Mesenchymal stem cell (in vitro differentiated cells and primary cell): ENCODE results near the gene CAMKMT.

Source experiments
- DNase-seq: peaks from one replicate; pipeline ENCODE4 v3.0.0-alpha.2; 2013
- H2AFZ ChIP-seq: one replicate; pipeline ENCODE4 v1.6.1; 2013; ENCODE audit warnings: low read depth, mild to moderate bottlenecking, control low read depth, inconsistent platforms, low read length, moderate library complexity
- H2AK5ac ChIP-seq: 2 replicates; pipeline ENCODE4 v1.6.1; 2013; ENCODE audit warnings: low read length, moderate library complexity, mild to moderate bottlenecking, inconsistent platforms; ENCODE audit not compliant: severe bottlenecking
- H2BK120ac ChIP-seq: one replicate; pipeline ENCODE4 v1.6.1; 2013; ENCODE audit warnings: low read depth, mild to moderate bottlenecking, inconsistent platforms, low read length, moderate library complexity
- H2BK12ac ChIP-seq, 2 experiments: one replicate each; pipeline ENCODE4 v1.6.1; 2013; ENCODE audit warnings: inconsistent platforms in 2 of 2, low read length in 2 of 2, mild to moderate bottlenecking in 2 of 2, moderate library complexity in 2 of 2, control low read depth in 1 of 2
- H2BK15ac ChIP-seq: one replicate; pipeline ENCODE4 v1.6.1; 2013; ENCODE audit warnings: mild to moderate bottlenecking, low read depth, inconsistent platforms; ENCODE audit not compliant: poor library complexity, severe bottlenecking
- H2BK5ac ChIP-seq: 2 replicates; pipeline ENCODE4 v1.6.1; 2013; ENCODE audit warnings: low read depth, mild to moderate bottlenecking, low read length, control low read depth, inconsistent platforms; ENCODE audit not compliant: poor library complexity, severe bottlenecking
- H3K14ac ChIP-seq, 2 experiments: one replicate each; pipeline ENCODE4 v1.6.1; 2013; ENCODE audit warnings: inconsistent platforms in 2 of 2, low read length in 2 of 2, control low read depth in 1 of 2, mild to moderate bottlenecking in 1 of 2, moderate library complexity in 1 of 2
- H3K18ac ChIP-seq, 2 experiments: one replicate each; pipeline ENCODE4 v1.6.1; 2013; ENCODE audit warnings: inconsistent platforms in 2 of 2, low read length in 2 of 2, control low read depth in 1 of 2, low read depth in 1 of 2, mild to moderate bottlenecking in 1 of 2
- H3K23ac ChIP-seq, 2 experiments: one replicate each; pipeline ENCODE4 v1.6.1; 2013; ENCODE audit warnings: inconsistent platforms in 2 of 2, low read length in 2 of 2, mild to moderate bottlenecking in 2 of 2, moderate library complexity in 2 of 2, control low read depth in 1 of 2
- H3K27ac ChIP-seq: 2 replicates; pipeline ENCODE4 v1.5.1; 2013; ENCODE audit warnings: mild to moderate bottlenecking, moderate library complexity, low read length, control low read depth, inconsistent platforms; ENCODE audit not compliant: poor library complexity, severe bottlenecking
- H3K27me3 ChIP-seq, 2 experiments: 2 replicates each; pipeline versions ENCODE4 v1.6.1 to v1.7.0; 2013; ENCODE audit warnings: low read length in 2 of 2, mild to moderate bottlenecking in 2 of 2, moderate library complexity in 2 of 2, control low read depth in 1 of 2, inconsistent platforms in 1 of 2; ENCODE audit not compliant: control insufficient read depth in 1 of 2, insufficient read depth in 1 of 2
- H3K36me3 ChIP-seq, 2 experiments: 2 replicates each; pipeline versions ENCODE4 v1.6.1 to v1.7.0; 2013; ENCODE audit warnings: low read length in 2 of 2, control low read depth in 1 of 2, inconsistent platforms in 1 of 2, low read depth in 1 of 2, mild to moderate bottlenecking in 1 of 2; ENCODE audit not compliant: insufficient read depth in 2 of 2, control insufficient read depth in 1 of 2
- H3K4ac ChIP-seq, 2 experiments: one replicate each; pipeline ENCODE4 v1.6.1; 2013; ENCODE audit warnings: inconsistent platforms in 2 of 2, low read length in 2 of 2, mild to moderate bottlenecking in 2 of 2, moderate library complexity in 2 of 2, control low read depth in 1 of 2, low read depth in 1 of 2
- H3K4me1 ChIP-seq: 2 replicates; pipeline ENCODE4 v1.6.1; 2013; ENCODE audit warnings: low read depth, low read length, control low read depth; ENCODE audit not compliant: control insufficient read depth, insufficient read depth
- H3K4me2 ChIP-seq: 2 replicates; pipeline ENCODE4 v1.6.1; 2013; ENCODE audit warnings: low read length, mild to moderate bottlenecking, inconsistent platforms; ENCODE audit not compliant: poor library complexity, severe bottlenecking
- H3K4me3 ChIP-seq, 2 experiments: 2 replicates each; pipeline versions ENCODE4 v1.5.1 to v1.7.0; 2013; ENCODE audit warnings: low read length in 2 of 2, mild to moderate bottlenecking in 2 of 2, control low read depth in 1 of 2, low read depth in 1 of 2; ENCODE audit not compliant: insufficient read depth in 1 of 2
- H3K79me1 ChIP-seq: replicated peaks from 2 replicates; pipeline ENCODE4 v1.6.1; 2013; ENCODE audit warnings: mild to moderate bottlenecking, control low read depth, low read length, inconsistent platforms; ENCODE audit not compliant: poor library complexity, severe bottlenecking
- H3K9ac ChIP-seq: 2 replicates; pipeline ENCODE4 v1.7.0; 2013; ENCODE audit warnings: mild to moderate bottlenecking, low read length, moderate library complexity
- H3K9me3 ChIP-seq: 2 replicates; pipeline ENCODE4 v1.7.0; 2013; ENCODE audit warnings: mild to moderate bottlenecking, low read length; ENCODE audit not compliant: control insufficient read depth
- H4K8ac ChIP-seq: one replicate; pipeline ENCODE4 v1.6.1; 2013; ENCODE audit warnings: inconsistent platforms, mild to moderate bottlenecking, low read length, moderate library complexity
- H4K91ac ChIP-seq: one replicate; pipeline ENCODE4 v1.6.1; 2013; ENCODE audit warnings: mild to moderate bottlenecking, low read length, inconsistent platforms
- WGBS: methylation state at CpG from one replicate; pipeline ENCODE4 v1.1.7; 2013; ENCODE audit warnings: mixed read lengths; 5-methylcytosine and 5-hydroxymethylcytosine counted together

The CAMKMT gene

GRCh38 chr2:44335806-44336538, 25.8 kb upstream of the CAMKMT start:
- no peak overlapping the region for H3K4me3 ChIP-seq
- no peak overlapping the region for H3K23ac ChIP-seq
- no peak overlapping the region for H2BK12ac ChIP-seq
- no peak overlapping the region for H2AK5ac ChIP-seq
- no peak overlapping the region for H3K4me2 ChIP-seq
- WGBS: 100% methylated on average over 1 of the region's 2 CpGs
- peaks cover 10 to 81% of the 10 kb centered on the region in 2 experiments for H3K36me3 ChIP-seq
- H3K4ac ChIP-seq: no peak overlapping the region
- no peak overlapping the region for H3K18ac ChIP-seq
- no peak overlapping the region for H3K9ac ChIP-seq
- no peak overlapping the region for H2AFZ ChIP-seq
- no peak overlapping the region for H4K8ac ChIP-seq
- no peaks in the 10 kb centered on the region for H3K9me3 ChIP-seq
- H3K14ac ChIP-seq: no peak overlapping the region
- H2BK15ac ChIP-seq: no peak overlapping the region
- no peak overlapping the region for H2BK5ac ChIP-seq
- H3K4me1 ChIP-seq: no peaks in the 10 kb centered on the region
- H4K91ac ChIP-seq: no peak overlapping the region
- peaks cover 13% of the 10 kb centered on the region for H3K79me1 ChIP-seq
- H3K27ac ChIP-seq: no peak overlapping the region
- DNase-seq: peak; percentile 14
- H2BK120ac ChIP-seq: no peak overlapping the region
- H3K27me3 ChIP-seq: no peaks in the 10 kb centered on the region

DNA sequence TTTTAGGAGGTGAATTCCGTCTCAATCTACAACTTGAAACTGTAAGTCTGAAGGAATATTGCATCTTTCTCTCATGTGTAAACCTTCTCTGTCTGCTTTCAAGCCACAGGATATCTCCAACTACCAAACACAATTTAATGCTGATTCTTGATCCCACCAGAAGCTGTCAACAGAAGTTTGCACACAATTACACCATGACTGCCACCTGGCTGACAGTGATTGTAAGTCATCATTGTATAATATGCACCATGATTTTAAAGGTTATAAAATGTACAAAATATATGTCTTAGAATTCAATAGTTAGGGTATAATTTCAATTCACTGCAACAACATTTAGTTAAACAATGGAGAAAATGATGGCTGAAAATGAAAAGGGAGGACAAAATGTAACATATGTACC, 18.9 kb upstream of the CAMKMT start:
- H3K27ac ChIP-seq: no peak overlapping the region
- no peak overlapping the region for H3K14ac ChIP-seq
- no peak overlapping the region for H4K8ac ChIP-seq
- H3K4me1 ChIP-seq: no peaks in the 10 kb centered on the region
- H3K36me3 ChIP-seq: peaks cover 3 to 83% of the 10 kb centered on the region in 2 experiments
- WGBS: 91% methylated on average over 1 of the region's 1 CpG
- no peak overlapping the region for H3K4me3 ChIP-seq
- no peak overlapping the region for H3K4ac ChIP-seq
- no peak overlapping the region for H3K9ac ChIP-seq
- H2BK120ac ChIP-seq: no peak overlapping the region
- H3K27me3 ChIP-seq: no peaks in the 10 kb centered on the region
- no peak overlapping the region for H2BK12ac ChIP-seq
- no peak overlapping the region for H3K23ac ChIP-seq
- H3K18ac ChIP-seq: no peak overlapping the region
- no peak overlapping the region for H2BK15ac ChIP-seq
- no peak overlapping the region for H4K91ac ChIP-seq
- no peaks in the 10 kb centered on the region for H3K9me3 ChIP-seq
- no peak overlapping the region for H3K4me2 ChIP-seq
- H2AFZ ChIP-seq: no peak overlapping the region
- peak; percentile 36 for DNase-seq
- no peak overlapping the region for H2AK5ac ChIP-seq
- H3K79me1 ChIP-seq: peaks cover 1% of the 10 kb centered on the region
- H2BK5ac ChIP-seq: no peak overlapping the region

- peaks cover 8% of the 10 kb centered on the region for H3K79me1 ChIP-seq
- no peak overlapping the region for H4K91ac ChIP-seq
- WGBS: no CpG with 5 or more reads among the region's 2 CpGs
- no peak overlapping the region for H2BK12ac ChIP-seq
- H3K4me1 ChIP-seq: peaks cover 3% of the 10 kb centered on the region
- no peak overlapping the region for H3K23ac ChIP-seq
- no peak overlapping the region for H2BK15ac ChIP-seq
- H3K4ac ChIP-seq: no peak overlapping the region
- H3K27me3 ChIP-seq: no peaks in the 10 kb centered on the region
- no peak overlapping the region for H2BK5ac ChIP-seq
- peaks cover 0 to 38% of the 10 kb centered on the region in 2 experiments for H3K36me3 ChIP-seq
- no peak overlapping the region for H3K27ac ChIP-seq
- H3K9ac ChIP-seq: no peak overlapping the region
- H2AK5ac ChIP-seq: no peak overlapping the region
- H2AFZ ChIP-seq: no peak overlapping the region
- no peaks in the 10 kb centered on the region for H3K9me3 ChIP-seq
- H2BK120ac ChIP-seq: no peak overlapping the region
- no peak for DNase-seq
- no peak overlapping the region for H3K18ac ChIP-seq
- H3K14ac ChIP-seq: no peak overlapping the region
- no peak overlapping the region for H3K4me2 ChIP-seq
- no peak overlapping the region for H4K8ac ChIP-seq
- no peak overlapping the region for H3K4me3 ChIP-seq
Measured at GRCh38 chr2:44347526-44347925, 14.2 kb upstream of the CAMKMT start.

DNA sequence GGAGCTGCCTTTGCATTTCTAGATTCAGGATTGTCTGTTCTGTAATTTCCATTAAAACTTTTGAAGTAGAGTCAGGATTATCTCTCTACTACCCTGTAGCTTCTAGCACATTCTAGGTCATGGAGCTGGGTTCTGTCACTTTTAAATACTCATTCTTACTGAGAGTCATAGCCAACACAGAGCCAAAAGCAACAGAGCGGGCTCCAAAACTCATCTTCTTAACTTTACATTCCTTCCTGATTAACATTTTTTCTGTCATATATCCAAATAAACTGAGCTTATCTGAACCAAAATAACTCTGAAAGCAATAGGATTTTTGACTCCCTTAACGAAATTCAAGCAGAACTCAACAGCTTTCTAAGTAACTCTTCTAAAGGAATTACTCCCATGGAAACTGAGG, 13.3 kb upstream of the CAMKMT start:
- no peak overlapping the region for H2AK5ac ChIP-seq
- no peak overlapping the region for H3K4ac ChIP-seq
- H3K4me3 ChIP-seq: peak overlapping the region in 1 of 2 experiments; percentile 36

More for the DNA sequence above, 13.3 kb upstream of the CAMKMT start:
- Histone ChIP-seq H3K18ac (no peak overlapping the region), H2AFZ (no peak overlapping the region), H3K4me1 (peaks cover 3% of the 10 kb centered on the region), H3K36me3 (peaks cover 0 to 30% of the 10 kb centered on the region in 2 experiments), H4K91ac (no peak overlapping the region), H3K79me1 (peaks cover 11% of the 10 kb centered on the region), H2BK120ac (no peak overlapping the region), H3K9ac (peak overlapping the region; percentile 61), H3K27ac (no peak overlapping the region), H3K27me3 (no peaks in the 10 kb centered on the region), H2BK12ac (no peak overlapping the region), H3K14ac (no peak overlapping the region), H3K4me2 (no peak overlapping the region), H2BK15ac (no peak overlapping the region), H2BK5ac (no peak overlapping the region), H3K23ac (no peak overlapping the region), H3K9me3 (no peaks in the 10 kb centered on the region), H4K8ac (no peak overlapping the region)
- WGBS: 100% methylated on average over 1 of the region's 2 CpGs
- DNase-seq: no peak
